Medulla oblongata (tissue), 1 donor: ENCODE results near the gene HBA2.
"Not testable (repeated sequence)": the region's sequence is repeated elsewhere in the genome, so short reads cannot be mapped to it uniquely, and the experiment has no call there.

Experiments
- DNase-seq: peaks from one replicate; pipeline ENCODE4 v3.0.0-alpha.2; 2015; ENCODE audit errors: extremely low spot score

HBA2 gene

DNA sequence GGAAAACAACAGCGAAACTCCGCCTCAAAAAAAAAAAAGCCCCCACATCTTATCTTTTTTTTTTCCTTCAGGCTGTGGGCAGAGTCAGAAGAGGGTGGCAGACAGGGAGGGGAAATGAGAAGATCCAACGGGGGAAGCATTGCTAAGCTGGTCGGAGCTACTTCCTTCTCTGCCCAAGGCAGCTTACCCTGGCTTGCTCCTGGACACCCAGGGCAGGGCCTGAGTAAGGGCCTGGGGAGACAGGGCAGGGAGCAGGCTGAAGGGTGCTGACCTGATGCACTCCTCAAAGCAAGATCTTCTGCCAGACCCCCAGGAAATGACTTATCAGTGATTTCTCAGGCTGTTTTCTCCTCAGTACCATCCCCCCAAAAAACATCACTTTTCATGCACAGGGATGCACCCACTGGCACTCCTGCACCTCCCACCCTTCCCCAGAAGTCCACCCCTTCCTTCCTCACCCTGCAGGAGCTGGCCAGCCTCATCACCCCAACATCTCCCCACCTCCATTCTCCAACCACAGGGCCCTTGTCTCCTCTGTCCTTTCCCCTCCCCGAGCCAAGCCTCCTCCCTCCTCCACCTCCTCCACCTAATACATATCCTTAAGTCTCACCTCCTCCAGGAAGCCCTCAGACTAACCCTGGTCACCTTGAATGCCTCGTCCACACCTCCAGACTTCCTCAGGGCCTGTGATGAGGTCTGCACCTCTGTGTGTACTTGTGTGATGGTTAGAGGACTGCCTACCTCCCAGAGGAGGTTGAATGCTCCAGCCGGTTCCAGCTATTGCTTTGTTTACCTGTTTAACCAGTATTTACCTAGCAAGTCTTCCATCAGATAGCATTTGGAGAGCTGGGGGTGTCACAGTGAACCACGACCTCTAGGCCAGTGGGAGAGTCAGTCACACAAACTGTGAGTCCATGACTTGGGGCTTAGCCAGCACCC, 2.6 kb downstream of the HBA2 start:
- DNase-seq: no peak

DNA sequence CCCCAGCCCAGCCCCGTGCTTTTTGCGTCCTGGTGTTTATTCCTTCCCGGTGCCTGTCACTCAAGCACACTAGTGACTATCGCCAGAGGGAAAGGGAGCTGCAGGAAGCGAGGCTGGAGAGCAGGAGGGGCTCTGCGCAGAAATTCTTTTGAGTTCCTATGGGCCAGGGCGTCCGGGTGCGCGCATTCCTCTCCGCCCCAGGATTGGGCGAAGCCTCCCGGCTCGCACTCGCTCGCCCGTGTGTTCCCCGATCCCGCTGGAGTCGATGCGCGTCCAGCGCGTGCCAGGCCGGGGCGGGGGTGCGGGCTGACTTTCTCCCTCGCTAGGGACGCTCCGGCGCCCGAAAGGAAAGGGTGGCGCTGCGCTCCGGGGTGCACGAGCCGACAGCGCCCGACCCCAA, 3.3 kb downstream of the HBA2 start:
- DNase-seq: not testable (repeated sequence)

DNA sequence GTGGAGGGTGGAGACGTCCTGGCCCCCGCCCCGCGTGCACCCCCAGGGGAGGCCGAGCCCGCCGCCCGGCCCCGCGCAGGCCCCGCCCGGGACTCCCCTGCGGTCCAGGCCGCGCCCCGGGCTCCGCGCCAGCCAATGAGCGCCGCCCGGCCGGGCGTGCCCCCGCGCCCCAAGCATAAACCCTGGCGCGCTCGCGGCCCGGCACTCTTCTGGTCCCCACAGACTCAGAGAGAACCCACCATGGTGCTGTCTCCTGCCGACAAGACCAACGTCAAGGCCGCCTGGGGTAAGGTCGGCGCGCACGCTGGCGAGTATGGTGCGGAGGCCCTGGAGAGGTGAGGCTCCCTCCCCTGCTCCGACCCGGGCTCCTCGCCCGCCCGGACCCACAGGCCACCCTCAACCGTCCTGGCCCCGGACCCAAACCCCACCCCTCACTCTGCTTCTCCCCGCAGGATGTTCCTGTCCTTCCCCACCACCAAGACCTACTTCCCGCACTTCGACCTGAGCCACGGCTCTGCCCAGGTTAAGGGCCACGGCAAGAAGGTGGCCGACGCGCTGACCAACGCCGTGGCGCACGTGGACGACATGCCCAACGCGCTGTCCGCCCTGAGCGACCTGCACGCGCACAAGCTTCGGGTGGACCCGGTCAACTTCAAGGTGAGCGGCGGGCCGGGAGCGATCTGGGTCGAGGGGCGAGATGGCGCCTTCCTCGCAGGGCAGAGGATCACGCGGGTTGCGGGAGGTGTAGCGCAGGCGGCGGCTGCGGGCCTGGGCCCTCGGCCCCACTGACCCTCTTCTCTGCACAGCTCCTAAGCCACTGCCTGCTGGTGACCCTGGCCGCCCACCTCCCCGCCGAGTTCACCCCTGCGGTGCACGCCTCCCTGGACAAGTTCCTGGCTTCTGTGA, 4.1 kb downstream of the HBA2 start, which contains the start of gene HBA1:
Gene HBA1 (plus strand): TSS at position 204 of the 906 bp plus-strand sequence. CDS start 37 bp downstream, at position 241.
- DNase-seq: not testable (repeated sequence)

DNA sequence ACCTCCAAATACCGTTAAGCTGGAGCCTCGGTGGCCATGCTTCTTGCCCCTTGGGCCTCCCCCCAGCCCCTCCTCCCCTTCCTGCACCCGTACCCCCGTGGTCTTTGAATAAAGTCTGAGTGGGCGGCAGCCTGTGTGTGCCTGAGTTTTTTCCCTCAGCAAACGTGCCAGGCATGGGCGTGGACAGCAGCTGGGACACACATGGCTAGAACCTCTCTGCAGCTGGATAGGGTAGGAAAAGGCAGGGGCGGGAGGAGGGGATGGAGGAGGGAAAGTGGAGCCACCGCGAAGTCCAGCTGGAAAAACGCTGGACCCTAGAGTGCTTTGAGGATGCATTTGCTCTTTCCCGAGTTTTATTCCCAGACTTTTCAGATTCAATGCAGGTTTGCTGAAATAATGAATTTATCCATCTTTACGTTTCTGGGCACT, 4.7 kb downstream of the HBA2 start:
- DNase-seq: no peak

DNA sequence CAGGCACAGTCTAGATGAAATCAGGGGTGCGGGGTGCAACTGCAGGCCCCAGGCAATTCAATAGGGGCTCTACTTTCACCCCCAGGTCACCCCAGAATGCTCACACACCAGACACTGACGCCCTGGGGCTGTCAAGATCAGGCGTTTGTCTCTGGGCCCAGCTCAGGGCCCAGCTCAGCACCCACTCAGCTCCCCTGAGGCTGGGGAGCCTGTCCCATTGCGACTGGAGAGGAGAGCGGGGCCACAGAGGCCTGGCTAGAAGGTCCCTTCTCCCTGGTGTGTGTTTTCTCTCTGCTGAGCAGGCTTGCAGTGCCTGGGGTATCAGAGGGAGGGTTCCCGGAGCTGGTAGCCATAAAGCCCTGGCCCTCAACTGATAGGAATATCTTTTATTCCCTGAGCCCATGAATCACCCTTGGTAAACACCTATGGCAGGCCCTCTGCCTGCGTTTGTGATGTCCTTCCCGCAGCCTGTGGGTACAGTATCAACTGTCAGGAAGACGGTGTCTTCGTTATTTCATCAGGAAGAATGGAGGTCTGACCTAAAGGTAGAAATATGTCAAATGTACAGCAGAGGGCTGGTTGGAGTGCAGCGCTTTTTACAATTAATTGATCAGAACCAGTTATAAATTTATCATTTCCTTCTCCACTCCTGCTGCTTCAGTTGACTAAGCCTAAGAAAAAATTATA, 5.4 kb downstream of the HBA2 start:
- DNase-seq: no peak

DNA sequence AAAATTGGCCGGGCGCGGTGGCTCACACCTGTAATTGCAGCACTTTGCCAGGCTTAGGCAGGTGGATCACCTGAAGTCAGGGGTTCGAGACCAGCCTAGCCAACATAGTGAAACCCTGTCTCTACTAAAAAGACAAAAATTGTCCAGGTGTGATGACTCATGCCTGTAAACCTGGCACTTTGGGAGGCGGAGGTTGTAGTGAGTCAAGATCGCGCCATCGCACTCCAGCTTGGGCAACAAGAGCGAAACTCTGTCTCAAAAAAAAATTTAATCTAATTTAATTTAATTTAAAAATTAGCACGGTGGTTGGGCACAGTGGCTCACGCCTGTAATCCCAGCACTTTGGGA, 6.0 kb downstream of the HBA2 start:
- DNase-seq: no peak

DNA sequence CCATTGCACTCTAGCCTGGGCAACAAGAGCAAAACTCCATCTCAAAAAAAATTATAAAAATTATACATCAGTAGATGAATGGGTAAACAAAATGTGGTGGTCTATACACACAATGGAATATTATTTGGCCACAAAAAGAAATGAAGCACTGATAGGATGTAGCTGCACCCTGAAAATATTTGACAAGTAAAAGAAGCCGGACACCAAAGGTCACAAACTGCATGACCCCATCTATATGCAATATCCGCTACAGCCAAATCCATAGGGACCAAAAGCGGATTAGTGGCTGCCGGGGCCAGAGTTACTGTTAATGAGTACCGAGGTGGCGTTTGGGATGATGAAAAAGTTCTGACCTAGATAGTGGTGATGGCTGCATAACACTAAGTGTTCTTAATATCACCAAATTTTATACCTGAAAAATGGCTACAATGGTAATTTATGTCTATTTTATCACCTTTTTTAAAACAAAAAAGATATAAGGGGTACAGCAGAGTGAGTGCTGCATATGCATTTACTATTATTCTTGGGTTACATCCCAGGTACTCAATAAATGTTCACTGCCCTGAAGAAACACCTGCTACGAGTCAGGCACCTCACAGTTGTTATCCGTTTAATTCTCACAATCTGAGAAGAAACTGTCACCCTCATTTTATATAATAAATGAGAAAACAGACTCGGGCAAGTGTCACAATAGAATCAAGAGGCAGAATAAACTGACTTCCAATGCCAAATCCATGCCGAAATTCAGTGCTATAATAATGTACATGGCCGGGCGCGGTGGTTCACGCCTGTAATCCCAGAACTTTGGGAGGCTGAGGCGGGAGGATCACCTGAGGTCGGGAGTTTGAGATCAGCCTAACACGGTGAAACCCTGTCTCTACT, 6.8 kb downstream of the HBA2 start:
- no peak for DNase-seq

DNA sequence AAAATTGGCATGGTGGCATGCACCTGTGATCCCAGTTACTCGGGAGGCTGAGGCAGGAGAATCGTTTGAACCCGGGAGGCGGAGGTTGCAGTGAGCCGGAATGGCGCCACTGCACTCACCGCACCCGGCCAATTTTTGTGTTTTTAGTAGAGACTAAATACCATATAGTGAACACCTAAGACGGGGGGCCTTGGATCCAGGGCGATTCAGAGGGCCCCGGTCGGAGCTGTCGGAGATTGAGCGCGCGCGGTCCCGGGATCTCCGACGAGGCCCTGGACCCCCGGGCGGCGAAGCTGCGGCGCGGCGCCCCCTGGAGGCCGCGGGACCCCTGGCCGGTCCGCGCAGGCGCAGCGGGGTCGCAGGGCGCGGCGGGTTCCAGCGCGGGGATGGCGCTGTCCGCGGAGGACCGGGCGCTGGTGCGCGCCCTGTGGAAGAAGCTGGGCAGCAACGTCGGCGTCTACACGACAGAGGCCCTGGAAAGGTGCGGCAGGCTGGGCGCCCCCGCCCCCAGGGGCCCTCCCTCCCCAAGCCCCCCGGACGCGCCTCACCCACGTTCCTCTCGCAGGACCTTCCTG, 7.5 kb downstream of the HBA2 start, which contains the start of gene HBQ1:
Gene HBQ1 (plus strand): TSS at position 359 of the 575 bp plus-strand sequence. CDS start 28 bp downstream, at position 387.
- no peak for DNase-seq

- DNase-seq: no peak
Measured at GRCh38 chr16:180681-181564, 8.2 kb downstream of the HBA2 start.

- DNase-seq: peak; percentile 33
Measured at GRCh38 chr16:181565-182021, 8.9 kb downstream of the HBA2 start.

- DNase-seq: no peak
Measured at GRCh38 chr16:183005-183404, 10.3 kb downstream of the HBA2 start.

DNA sequence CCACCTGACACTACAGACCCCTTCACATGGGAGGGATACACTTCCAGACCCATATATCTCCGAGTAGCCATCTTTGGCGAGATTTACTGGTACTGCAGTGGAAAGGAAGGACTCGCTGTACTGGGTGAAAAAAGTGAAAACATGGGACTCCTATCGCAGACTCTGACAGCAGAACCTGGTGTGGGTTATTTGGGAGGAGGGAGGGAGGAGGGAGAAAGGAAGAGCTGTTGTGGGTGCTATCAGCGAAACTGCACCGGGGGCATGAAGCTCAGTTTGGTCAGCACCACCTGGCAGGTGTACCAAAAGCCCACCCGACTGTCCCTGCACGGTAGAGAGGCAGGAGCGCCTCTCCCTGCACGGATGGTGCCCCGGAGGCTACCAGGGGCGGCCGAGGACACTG, 12.5 kb downstream of the HBA2 start:
- DNase-seq: no peak

DNA sequence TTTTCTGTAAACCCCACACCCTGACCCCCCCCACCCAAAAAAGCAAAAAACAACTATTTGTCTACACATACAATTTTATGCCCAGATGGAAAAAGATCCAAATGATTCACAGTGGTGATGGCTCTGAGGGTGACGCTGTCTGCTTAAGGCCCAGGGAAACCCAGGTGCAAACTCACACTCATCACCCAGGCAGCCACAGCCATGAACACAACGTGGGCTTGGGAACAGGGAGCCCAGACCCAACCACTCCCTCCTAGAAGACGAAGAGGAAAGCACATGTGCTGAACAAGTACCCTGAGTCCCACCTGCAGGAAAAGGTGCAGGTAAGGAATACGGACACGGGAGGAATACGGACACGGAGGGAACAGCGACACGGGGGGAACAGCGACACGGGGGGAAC, 13.0 kb downstream of the HBA2 start:
- no peak for DNase-seq

GRCh38 chr16:187330-187729, 14.7 kb downstream of the HBA2 start:
- no peak for DNase-seq

GRCh38 chr16:188674-189073, 16.0 kb downstream of the HBA2 start:
- DNase-seq: no peak

DNA sequence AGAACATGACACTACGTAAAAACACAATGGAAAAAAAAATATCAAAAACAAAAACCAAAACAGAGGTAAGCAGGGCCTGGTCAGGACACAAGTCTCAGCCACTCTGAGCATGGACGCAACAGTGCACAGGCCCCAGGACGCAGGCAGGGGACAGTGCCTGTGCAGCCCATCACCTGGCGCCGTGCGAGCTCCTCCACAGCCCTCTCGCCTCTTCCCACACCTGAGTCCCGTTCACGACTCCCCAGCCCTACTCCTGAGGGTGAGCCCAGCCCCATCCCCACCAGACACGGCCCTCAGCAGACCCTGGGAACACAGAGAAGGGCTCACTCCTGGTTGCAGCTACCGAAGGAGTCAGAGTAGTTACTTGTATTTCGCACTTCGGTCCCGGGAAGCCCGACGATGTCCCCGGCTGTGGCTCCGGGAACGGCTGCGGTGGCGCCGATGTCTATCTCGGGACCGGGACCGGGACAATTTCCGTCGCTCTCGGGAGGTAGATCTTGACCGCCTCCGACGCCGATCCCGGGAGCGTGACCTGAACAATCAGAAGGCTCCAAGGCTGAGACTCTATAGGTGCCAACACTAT, 17.0 kb downstream of the HBA2 start:
- no peak for DNase-seq

DNA sequence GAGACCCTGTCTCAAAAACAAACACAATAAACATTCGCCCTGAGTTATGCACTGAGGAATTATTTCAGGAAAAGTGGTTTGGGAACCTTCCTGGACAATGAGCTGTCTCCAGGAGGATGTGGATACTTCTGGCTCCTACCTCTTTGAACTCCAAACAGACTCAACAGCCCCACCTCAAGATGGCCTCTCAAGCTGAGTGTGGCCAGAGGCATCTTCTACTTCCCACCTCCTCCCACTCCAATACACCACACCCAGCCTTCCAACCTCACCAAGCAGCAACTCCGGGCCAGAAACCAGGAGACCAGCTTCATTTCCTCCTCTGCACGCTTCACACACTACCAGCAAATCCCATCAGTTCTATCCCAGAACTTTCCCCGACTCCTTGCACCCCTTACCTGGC, 19.2 kb downstream of the HBA2 start:
- no peak for DNase-seq

- DNase-seq: no peak
Measured at GRCh38 chr16:192686-193085, 20.0 kb downstream of the HBA2 start.

- DNase-seq: no peak
Measured at GRCh38 chr16:193441-193840, 20.8 kb downstream of the HBA2 start.
